ENCODE data around the gene STAG1.

STAG1 gene

DNA sequence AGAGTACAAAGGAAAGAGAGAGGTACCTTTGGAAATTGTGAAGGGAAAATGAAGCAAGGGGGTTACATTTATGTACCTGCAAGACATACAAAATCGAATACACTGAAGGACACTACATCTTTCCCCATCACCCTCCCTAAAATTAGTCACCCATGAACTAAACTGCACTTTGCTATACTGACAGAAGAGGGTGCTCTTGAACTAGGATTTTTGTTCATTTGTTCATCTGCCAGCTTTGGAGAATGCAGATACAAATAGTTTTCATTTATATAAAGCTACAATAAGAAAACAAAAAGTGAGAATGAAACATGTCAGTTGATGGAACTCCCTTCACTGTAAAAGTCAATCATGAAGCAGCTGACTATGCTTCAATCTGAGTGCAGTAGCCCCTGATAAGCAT is 446.3 kb downstream of the STAG1 start:
- DNase-seq = no peak

DNA sequence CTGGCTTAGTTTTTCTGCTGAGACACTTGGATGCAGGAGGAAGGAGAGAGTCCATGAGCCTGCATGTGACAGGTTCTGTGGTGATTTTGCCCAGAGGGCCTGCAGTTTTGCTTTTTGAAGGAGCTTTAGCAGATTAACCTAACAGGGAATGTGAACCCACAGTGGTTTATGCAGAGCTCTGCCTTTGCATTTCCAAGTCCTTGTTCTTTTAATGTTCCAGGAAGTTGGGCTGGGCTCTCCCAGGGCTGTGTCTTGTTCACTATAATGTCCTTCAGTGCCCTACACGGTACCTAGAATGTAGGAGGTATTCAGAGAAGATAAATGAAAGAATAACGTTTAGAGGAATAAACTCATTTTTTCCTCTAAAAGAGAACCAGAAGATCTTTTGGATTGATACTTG is 451.7 kb downstream of the STAG1 start:
- no peak for DNase-seq

DNA sequence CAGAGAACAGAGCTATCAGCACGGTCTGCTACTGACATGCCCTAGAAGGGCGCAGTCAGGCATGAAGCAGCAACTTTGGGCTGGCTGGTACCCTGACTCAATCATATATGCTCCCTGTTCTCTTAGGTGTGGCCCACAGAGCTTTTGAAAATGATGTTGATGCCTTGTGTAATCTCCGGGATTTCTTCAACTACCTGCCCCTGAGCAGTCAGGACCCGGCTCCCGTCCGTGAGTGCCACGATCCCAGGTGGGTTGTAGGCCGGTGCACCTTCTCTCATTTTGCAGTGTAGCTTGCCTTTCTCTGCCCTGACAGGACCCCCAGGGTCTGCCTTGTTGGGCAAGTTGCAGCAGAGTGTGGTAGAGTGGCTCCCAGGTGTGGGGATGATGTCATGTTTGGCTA is 454.4 kb downstream of the STAG1 start:
- no peak for DNase-seq

DNA sequence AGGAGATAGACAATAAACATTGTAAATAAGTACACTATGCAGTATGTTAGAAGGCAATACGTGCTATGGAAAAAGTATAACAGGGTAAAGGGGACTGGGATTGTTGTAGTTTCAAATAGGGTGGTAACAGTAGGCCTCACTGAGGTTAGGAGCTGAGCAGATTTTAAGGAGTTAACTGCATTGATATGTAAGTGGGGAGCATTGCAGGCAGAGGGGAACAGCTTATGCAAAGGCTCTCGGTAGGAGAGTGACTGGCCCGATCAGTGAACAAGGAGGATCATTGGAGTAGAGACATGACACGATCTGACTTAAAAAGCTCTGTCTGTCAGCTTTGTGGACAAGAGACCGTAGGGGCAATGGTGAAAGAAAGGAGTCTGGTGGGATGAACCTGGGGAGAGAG is 455.2 kb downstream of the STAG1 start:
- DNase-seq = no peak

DNA sequence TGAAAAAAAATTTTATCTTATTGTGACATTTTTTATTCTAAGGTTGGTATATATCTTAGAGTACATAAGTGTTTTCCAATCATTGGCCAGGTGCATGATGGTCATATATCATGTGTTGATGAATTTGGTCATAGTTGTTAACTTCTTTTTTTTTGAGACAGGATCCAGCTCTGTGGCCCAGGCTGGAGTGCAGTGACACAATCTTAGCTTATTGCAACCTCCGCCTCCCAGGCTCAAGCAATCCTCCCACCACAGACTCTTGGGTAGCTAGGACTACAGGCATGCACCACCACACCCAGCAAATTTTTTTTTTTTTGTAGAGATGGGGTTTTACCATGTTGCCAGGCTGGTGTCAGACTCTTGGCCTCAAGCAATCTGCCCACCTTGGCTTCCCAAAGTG is 458.0 kb downstream of the STAG1 start:
- no peak for DNase-seq

DNA sequence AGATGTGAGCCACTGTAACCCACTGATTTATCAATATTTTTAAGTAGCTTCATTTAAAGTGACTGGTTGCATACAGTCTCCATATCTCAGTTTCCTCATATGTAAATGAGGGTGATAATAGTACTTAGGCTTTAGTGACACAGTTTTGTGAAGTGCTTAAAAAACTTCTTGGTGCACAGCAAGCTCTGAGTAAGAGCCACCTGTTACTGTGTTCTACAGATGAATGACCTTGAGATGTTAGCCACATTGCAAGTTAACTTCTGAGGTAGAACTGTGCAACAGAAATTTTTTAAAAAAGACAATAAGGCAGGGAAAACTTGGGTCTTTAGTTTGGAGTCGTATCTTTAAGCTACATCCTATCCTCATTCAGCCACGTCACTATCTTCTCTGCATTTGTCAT is 458.9 kb downstream of the STAG1 start:
- DNase-seq = no peak

DNA sequence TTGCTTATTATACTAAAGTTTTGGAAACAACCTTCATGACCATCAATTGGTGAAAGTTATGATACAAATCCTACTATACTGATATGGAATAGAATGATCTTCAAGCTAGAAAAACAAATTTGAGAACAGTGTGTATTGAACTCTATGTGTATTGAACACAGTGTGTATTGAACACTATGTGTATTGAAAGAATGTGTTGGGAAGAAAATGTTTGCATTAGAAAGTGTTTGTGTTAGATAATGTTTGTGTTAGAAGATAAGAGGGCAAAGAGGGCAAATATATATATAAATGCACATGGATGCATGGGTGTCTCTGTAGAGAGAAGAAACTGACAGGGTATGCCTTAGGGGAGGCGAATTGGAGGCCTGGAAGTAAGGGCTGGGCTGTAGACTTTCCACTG is 459.7 kb downstream of the STAG1 start:
- no peak for DNase-seq

DNA sequence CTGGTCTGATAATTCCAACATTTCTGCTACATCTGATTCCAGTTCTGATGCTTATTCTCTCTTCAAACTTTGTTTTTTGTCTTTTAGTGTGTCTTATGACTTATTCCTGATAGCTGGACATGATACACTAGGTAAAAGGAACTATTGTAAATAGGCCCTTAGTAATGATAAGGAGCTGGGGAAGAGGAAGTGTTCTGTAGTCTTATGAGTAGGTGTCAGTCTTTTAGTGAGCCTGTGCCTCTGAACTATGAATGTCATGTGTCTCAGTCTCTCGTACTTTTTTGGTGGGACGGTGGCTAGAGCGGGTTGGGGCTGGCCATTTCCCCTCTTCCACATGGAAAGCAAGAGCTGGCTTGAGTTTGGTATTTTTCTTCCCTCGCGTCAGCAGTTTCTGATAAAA is 460.9 kb downstream of the STAG1 start:
- DNase-seq = no peak
